WERI-Rb-1 (cell line): ENCODE data around the gene OR2Z1.
"Not testable (repeated sequence)": the region's sequence is repeated elsewhere in the genome, so short reads cannot be mapped to it uniquely, and the experiment has no call there.

Experiments used
- DNase-seq: peaks from one replicate; pipeline ENCODE4 v3.0.0-alpha.2; 2020
- H3K27ac ChIP-seq: fragments of 250-450 bp; sonication (Bioruptor Pico); 2 replicates; pipeline ENCODE4 v1.5.1; 2020; ENCODE audit warnings: mild to moderate bottlenecking, moderate library complexity
- H3K27me3 ChIP-seq: fragments of 250-450 bp; sonication (Bioruptor Pico); 2 replicates; pipeline ENCODE4 v1.5.1; 2021; ENCODE audit warnings: mild to moderate bottlenecking, low read depth, moderate library complexity; ENCODE audit not compliant: insufficient read depth, severe bottlenecking
- H3K36me3 ChIP-seq: fragments of 250-450 bp; sonication (Bioruptor Pico); 2 replicates; pipeline ENCODE4 v1.5.1; 2020; ENCODE audit warnings: mild to moderate bottlenecking, moderate library complexity
- H3K4me3 ChIP-seq: 2 replicates; pipeline ENCODE4 v1.5.1; 2011; ENCODE audit warnings: low read depth, mild to moderate bottlenecking, control low read depth, low read length
- H3K9me3 ChIP-seq: fragments of 250-450 bp; sonication (Bioruptor Pico); 2 replicates; pipeline ENCODE4 v1.5.1; 2021; ENCODE audit warnings: mild to moderate bottlenecking, moderate library complexity; ENCODE audit not compliant: severe bottlenecking

The OR2Z1 gene

DNA sequence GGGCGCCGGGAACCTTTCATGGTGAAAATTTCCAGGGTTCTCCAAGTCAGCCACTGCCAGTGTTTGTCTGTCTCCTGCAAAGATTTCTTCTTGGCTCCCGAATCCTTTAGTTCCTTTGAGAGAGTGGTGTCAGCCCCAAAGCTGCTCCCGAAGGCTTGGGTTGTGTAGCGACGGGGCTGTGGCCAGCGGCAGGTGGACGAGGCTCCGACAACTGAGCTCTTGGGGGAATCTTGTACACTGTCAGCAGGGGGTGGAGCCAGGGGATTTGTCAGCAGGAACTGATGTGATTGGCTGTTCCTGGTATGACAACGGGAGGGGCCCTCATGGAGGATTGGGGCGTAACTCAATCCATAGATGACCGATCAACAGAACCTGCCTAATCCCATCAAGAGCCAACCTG, 52.2 kb downstream of the OR2Z1 start:
- not testable (repeated sequence) for H3K9me3 ChIP-seq, H3K27me3 ChIP-seq, H3K36me3 ChIP-seq, H3K27ac ChIP-seq, DNase-seq, H3K4me3 ChIP-seq
